HG03521 (cell line): ENCODE data around the gene PPDPF.

ENCODE experiments used
- ATAC-seq: cut with Tn5 transposase; IDR thresholded peaks from one replicate; pipeline ENCODE4 v1.9.1; 2021; ENCODE audit warnings: mild to moderate bottlenecking, moderate library complexity; ENCODE audit not compliant: unreplicated experiment

The PPDPF gene

DNA sequence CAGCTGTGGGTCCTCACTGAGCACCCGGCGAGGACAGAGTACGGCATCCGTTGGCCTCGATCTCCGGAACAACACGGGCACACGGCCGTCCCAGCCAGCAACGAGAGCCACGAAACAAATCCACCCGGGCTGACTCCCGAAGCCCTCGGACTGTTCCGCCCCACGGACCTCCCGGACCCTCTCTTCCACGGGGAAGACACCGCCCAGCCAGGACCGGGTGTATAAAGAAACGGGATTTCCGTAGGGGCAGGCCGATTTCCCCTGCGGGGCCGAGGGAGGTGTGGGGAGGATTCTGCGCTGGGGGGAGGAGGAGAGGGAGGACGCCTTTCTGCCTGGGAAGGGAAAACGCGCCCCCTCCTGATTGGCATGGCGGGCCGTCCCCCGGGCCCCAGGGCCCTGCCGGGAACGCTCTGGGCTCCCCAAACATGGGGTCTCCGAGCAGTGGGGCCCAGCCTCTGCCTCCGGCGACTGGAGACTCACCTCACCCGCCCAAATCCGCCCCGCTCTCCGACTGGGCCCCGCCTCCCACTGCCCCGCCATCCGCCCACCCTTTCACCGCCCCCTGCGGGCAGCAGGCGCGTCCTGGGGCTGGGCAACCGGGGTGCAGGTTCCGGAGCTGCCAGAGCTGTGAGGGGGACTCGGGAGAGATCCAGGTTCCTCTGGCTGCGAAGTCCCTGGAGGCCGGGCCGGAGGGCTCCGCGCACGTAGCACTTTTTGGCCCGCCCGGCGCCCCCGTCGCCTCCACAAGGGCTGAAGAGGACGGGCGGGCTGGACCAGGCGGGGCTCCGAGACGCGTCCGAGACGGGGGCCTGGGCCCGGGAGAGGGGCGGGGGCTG, 679 bp upstream of the PPDPF start:
- ATAC-seq: peak; percentile 25

DNA sequence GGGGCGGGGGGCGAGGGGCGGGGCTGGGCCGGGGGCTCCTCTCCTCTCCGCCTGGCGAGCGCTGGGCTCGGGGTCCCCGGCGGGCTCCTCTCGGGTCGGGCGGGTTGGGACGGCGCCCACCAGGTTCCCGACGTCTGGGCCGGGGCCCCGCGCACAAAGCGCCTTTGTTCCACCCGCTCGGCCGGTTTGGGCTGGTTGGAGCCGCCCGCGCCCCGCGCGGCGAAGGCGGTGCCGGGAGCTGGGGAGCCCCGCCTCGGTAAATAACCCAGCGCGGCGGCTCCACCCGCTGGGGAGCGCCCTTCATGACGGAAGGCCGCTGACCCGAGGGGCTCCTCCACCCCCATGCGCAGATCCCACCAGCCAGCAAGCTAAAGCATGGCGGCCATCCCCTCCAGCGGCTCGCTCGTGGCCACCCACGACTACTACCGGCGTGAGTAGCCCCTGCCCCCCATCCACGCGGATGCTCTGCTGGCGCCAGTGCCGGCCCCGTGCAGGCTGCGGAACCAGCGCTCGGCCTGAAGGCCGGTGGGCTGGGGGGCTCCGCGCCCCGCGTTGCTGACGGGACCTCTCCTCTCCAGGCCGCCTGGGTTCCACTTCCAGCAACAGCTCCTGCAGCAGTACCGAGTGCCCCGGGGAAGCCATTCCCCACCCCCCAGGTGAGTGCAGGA, 503 bp downstream of the PPDPF start:
- ATAC-seq: peak; percentile 26

- ATAC-seq: no peak
These were observed 1.0 kb downstream of the PPDPF start for GRCh38 chr20:63521602-63522001.

DNA sequence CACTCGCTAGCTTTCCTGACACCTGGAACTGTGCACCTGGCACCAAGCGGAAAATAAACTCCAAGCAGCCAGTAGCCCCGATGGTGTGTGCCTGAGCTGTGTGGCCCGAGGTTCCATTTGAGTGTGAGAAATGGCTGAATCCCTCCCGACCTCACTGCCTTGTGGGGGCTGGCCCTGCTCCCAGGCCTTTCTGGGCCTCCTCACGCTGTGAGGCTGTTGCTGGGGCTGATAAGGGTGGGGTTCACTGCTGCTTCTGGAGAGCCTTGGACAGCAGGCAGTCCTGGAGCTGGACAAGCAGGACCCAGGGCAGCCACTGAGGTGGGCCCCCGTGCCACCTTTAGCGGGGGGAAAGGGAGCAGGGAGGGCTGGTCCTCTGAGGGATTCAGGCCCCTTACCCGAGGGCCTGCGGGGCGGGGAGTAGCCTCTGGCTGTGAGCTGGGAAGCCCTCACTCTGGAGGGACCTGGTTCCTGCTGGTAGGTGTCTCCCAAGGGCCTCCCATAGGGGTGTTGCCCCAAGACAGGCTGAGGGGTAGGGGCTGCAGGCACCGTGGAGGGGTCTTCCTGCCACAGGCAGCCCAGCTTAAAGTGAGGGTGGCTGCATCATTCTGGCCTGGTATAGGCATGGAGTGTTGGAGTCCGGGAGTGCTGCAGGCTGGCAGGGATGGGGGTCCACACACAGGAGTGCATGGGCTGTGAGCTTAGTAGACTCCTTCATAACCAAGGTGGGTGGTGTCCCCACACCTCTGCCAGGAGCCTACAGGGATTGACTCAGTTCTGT, 1.7 kb downstream of the PPDPF start:
- ATAC-seq: no peak

- ATAC-seq: no peak
These were observed 2.5 kb downstream of the PPDPF start for GRCh38 chr20:63522981-63523611.

DNA sequence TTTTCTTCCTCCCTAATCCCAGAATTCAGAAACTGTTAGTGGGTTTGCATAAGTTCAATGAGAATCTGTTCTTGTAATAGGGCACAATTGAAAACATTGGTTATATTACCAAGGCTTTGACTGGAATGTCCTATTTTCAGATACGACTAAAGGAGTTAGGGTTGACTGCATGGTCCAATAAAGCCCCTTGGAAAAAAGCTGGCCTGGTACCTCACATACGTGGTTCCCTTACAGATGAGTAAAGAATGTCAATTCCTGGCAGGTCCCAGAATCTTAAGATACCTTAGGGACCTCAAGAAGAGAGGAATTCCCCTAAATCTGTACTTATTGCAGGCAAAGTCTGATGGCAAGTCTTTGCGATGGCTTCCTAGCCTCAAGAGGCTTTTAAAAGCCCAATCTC, 4.6 kb downstream of the PPDPF start:
- no peak for ATAC-seq

DNA sequence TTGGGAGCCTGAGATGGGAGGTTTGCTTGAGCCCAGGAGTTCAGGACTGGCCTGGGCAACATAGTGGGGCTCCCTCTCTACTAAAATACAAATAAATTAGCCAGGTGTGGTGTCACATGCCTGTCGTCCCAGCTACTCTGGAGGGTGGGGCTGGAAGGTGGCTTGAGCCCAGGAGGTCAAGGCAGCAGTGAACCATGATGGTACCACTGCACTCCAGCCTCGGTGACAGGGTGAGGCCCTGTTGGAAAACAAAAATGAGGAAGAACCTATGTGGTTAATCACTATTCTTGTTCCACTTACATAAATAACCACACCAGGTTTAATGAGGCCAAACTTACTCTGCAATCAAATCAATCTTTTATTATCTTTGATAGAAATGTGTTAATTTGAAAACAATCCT, 5.4 kb downstream of the PPDPF start:
- ATAC-seq: no peak

DNA sequence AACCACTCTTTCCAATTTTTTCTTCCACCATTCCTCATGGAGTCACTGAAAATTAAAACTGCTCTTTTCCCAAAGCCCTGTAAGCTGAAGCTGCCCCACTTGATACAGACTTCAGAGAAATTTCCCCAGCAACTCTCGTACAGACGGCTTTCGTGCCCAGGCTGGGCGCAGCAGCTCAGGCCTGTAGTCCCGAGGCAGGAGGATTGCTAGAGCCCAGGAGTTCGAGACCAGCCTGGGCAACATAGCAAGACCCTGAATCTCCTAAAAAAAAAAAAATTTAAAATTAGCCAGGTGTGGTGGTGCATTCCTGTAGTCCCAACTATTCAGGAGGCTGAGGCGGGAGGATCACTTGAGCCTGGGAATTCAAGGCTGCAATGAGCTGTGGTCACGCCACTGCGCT, 6.6 kb downstream of the PPDPF start:
- no peak for ATAC-seq

GRCh38 chr20:63529180-63529860, 8.8 kb downstream of the PPDPF start:
- ATAC-seq: no peak

GRCh38 chr20:63529861-63530787, 9.6 kb downstream of the PPDPF start:
- ATAC-seq: no peak

DNA sequence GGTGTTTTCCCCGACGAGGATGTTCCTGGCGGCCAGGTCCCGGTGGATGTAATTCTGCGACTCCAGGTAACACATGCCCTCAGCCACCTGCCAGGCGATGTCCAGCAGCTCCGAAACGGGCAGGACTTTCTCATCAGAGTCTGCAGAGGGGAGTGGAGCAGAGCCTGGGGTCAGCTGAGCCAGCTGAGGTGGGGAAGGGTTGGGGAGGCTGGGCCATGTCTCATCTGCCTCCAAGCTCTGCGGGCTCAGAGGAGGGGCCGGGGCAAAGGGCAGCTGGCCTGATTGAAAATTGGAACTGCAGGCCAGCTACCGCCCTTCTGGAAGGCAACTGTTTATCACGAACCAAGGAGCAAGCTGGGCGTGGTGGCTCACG, 10.2 kb downstream of the PPDPF start:
- no peak for ATAC-seq

GRCh38 chr20:63531686-63532448, 11.3 kb downstream of the PPDPF start:
- ATAC-seq: no peak

DNA sequence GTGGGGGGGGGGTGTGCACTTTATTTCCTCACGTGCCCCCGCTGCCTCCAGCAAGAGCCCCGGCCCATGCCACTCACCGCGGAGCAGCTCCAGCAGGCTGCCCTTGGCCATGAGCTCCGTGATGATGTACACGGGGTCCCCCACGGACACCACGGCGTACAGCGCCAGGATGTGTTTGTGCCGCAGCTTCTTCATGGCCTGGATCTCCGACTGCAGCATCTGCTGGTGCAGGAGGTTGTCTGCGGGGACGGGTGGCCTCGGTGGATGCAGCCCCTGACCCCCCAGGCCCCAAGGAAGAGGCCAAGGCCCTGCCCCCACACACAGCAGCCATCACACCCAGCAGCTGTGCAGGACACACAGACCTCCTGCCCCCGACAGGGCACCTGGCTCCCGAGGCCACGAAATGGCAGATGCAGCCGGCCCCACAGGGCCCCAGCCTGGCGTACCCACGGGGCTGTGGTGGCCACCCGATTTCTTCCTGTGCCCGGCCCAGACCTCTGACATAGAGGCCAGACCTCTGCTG, 11.9 kb downstream of the PPDPF start:
- no peak for ATAC-seq

DNA sequence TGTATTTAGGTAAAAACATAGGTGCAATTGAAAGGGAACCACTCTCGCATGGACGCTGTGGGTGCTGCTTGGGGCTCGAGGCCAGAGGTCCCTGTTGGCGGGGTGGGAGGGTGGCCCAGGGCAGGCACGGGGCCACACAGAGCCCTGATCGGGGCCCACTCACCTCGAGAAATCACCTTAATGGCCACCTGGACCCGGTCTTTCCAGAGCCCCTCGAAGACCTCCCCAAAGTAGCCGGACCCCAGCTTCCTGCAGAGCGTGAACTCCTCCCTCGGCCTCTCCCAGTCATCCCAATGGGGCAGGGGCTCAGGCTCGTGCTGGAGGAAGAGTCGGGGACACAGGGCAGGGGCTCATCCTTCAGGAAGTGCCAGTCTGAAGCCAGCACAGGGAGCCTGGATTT, 12.8 kb downstream of the PPDPF start:
- ATAC-seq: no peak

GRCh38 chr20:63533871-63534393, 13.4 kb downstream of the PPDPF start:
- ATAC-seq: no peak

- ATAC-seq: no peak
These were observed 13.9 kb downstream of the PPDPF start for GRCh38 chr20:63534427-63534830.

DNA sequence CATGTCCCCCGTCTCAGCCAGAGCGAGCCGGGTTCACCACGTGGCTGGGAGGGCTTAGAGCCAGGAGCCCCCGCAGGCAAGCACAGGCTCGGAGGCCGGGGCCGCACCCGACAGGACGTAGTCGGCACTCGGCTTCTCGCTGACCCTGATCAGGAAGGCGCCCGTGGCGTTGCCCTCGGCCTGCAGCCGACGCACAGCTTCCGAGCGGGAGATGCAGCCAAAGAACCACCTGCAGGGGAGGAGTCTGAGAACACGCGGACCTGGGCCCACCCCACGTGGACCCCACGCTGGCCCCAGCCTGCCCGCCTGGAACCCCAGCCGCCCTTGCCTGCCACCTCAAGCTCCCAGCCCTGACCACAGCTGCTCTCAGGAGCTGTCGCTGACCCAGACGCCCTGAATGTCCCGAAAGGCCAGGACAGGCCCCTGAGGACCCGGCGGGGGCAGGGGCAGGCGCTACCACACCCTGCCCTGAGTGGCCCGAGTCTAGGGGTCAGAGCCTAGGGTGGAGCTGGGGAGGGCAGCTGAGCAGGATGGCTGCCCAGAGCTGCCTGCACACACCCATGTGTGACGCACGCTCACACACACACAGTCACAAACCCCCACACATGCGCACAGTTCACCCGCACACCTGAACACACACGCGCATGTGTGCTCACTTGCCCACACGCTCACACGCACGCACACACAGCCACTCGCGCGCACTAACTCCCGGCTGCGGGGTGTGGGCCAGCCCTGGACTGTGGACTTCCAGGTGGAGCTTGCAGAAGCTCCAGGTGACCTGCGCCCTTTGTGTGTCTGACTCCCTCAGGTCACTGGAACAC, 14.5 kb downstream of the PPDPF start:
- no peak for ATAC-seq
